HepG2 (cell line): ENCODE measurements around the gene ADAR.
"Not testable (repeated sequence)": the region's sequence is repeated elsewhere in the genome, so short reads cannot be mapped to it uniquely, and the experiment has no call there.

Experiments
- CTCF ChIP-seq: sonication (generic); formaldehyde crosslinking; IDR thresholded peaks from 2 replicates; pipeline ENCODE4 v1.5.0; 2020; ENCODE audit warnings: mild to moderate bottlenecking, missing genetic modification reagents, moderate library complexity
- EP300 ChIP-seq, 3 experiments: sonication (generic) in 1 of 3; formaldehyde crosslinking in 1 of 3; IDR thresholded peaks; 2 replicates each; pipeline versions ENCODE4 v1.5.1 to v1.6.1; 2011 to 2020; ENCODE audit warnings: low read depth in 2 of 3, low read length in 2 of 3, borderline replicate concordance in 1 of 3, improper control_type of control experiment in 1 of 3, mild to moderate bottlenecking in 1 of 3, missing genetic modification reagents in 1 of 3, moderate library complexity in 1 of 3
- HINFP ChIP-seq: sonication (generic); formaldehyde crosslinking; IDR thresholded peaks from 2 replicates; pipeline ENCODE4 v1.4.0; 2020; ENCODE audit warnings: low read depth, mild to moderate bottlenecking, missing genetic modification reagents
- HMG20A ChIP-seq: IDR thresholded peaks from 2 replicates; pipeline ENCODE4 v1.6.1; 2016; ENCODE audit warnings: borderline replicate concordance
- JUNB ChIP-seq: sonication (generic); formaldehyde crosslinking; IDR thresholded peaks from 2 replicates; pipeline ENCODE4 v1.8.0; 2022; ENCODE audit warnings: missing genetic modification reagents, mild to moderate bottlenecking, borderline replicate concordance
- KIAA2018 ChIP-seq: sonication (generic); formaldehyde crosslinking; IDR thresholded peaks from 2 replicates; pipeline ENCODE4 v1.5.0; 2020; ENCODE audit warnings: mild to moderate bottlenecking, missing genetic modification reagents, borderline replicate concordance
- MLXIP ChIP-seq: sonication (generic); formaldehyde crosslinking; IDR thresholded peaks from 2 replicates; pipeline ENCODE4 v1.9.0; 2021; ENCODE audit warnings: missing genetic modification reagents, borderline replicate concordance
- POLR2A ChIP-seq, 2 experiments: IDR thresholded peaks; 2 replicates each; pipeline ENCODE4 v1.6.1; 2011; ENCODE audit warnings: low read depth in 2 of 2, low read length in 2 of 2, mild to moderate bottlenecking in 1 of 2, moderate library complexity in 1 of 2; ENCODE audit not compliant: insufficient read depth in 1 of 2
- RNF219 ChIP-seq: sonication (generic); formaldehyde crosslinking; IDR thresholded peaks from 2 replicates; pipeline ENCODE4 v1.5.0; 2020; ENCODE audit warnings: mild to moderate bottlenecking, missing genetic modification reagents
- RXRA ChIP-seq: sonication (generic); formaldehyde crosslinking; IDR thresholded peaks from 2 replicates; pipeline ENCODE4 v1.5.1; 2020; ENCODE audit warnings: missing genetic modification reagents
- UBTF ChIP-seq: sonication (generic); formaldehyde crosslinking; IDR thresholded peaks from 2 replicates; pipeline ENCODE4 v1.4.0; 2020; ENCODE audit warnings: mild to moderate bottlenecking, missing genetic modification reagents
- ZNF101 ChIP-seq: sonication (generic); formaldehyde crosslinking; IDR thresholded peaks from 2 replicates; pipeline ENCODE4 v1.4.0; 2020; ENCODE audit warnings: mild to moderate bottlenecking, low read depth, missing genetic modification reagents, borderline replicate concordance

- TF ChIP-seq CTCF (CRISPR knock-in tag); KIAA2018; ZNF101 (CRISPR knock-in tag); RNF219; HINFP (CRISPR knock-in tag); POLR2A (IDR thresholded peaks at IDR 0.05; ENCODE audit: insufficient read depth in 1 of 2, low read depth in 2 of 2, low read length in 2 of 2); RXRA; UBTF (CRISPR knock-in tag); HMG20A (CRISPR knock-in tag); JUNB (CRISPR knock-in tag); EP300 (IDR thresholded peaks at IDR 0.05; ENCODE audit: low read depth in 2 of 2, low read length in 2 of 2); EP300 (CRISPR knock-in tag; IDR thresholded peaks at IDR 0.05; ENCODE audit: borderline replicate concordance); MLXIP (CRISPR knock-in tag): not testable (repeated sequence)
Observed at GRCh38 chr1:154644724-154645123, 36.7 kb upstream of the ADAR start.
